OCI-LY1 (cell line): ENCODE measurements around the gene TIGIT.

Source experiments
- H2AFZ ChIP-seq: fragments of 200-600 bp; sonication (generic), shearing (Covaris generic); 2 replicates; pipeline ENCODE4 v1.6.0; 2014; ENCODE audit warnings: antibody characterized with exemption, mild to moderate bottlenecking, low read length
- H3F3A ChIP-seq: fragments of 200-600 bp; sonication (generic), shearing (Covaris generic); 2 replicates; pipeline ENCODE4 v1.6.0; 2014; ENCODE audit warnings: mild to moderate bottlenecking, antibody characterized with exemption, low read length, moderate library complexity; ENCODE audit not compliant: insufficient read depth
- H3K27ac ChIP-seq: fragments of 200-600 bp; sonication (generic); 2 replicates; pipeline ENCODE4 v1.5.1; 2014; ENCODE audit warnings: low read length, mixed run types, mild to moderate bottlenecking, low read depth; ENCODE audit not compliant: poor library complexity, severe bottlenecking
- H3K27me3 ChIP-seq: fragments of 200-600 bp; sonication (generic); 2 replicates; pipeline ENCODE4 v1.6.0; 2014; ENCODE audit warnings: antibody characterized with exemption, mild to moderate bottlenecking, low read length, moderate library complexity; ENCODE audit not compliant: insufficient read depth
- H3K36me3 ChIP-seq: fragments of 200-600 bp; sonication (generic); 2 replicates; pipeline ENCODE4 v1.6.1; 2014; ENCODE audit warnings: mild to moderate bottlenecking, antibody characterized with exemption, low read length, moderate library complexity, mixed read lengths; ENCODE audit not compliant: insufficient read depth
- H3K4me1 ChIP-seq: fragments of 200-600 bp; sonication (generic); 2 replicates; pipeline ENCODE4 v1.5.1; 2014; ENCODE audit warnings: mild to moderate bottlenecking, low read length, moderate library complexity; ENCODE audit not compliant: insufficient read depth, severe bottlenecking
- H3K4me2 ChIP-seq: fragments of 200-600 bp; sonication (generic), shearing (Covaris generic); 2 replicates; pipeline ENCODE4 v1.6.1; 2014; ENCODE audit warnings: low read length
- H3K4me3 ChIP-seq: fragments of 200-600 bp; sonication (generic); 2 replicates; pipeline ENCODE4 v1.5.1; 2014; ENCODE audit warnings: low read length, low read depth, mild to moderate bottlenecking, mixed read lengths; ENCODE audit not compliant: poor library complexity, severe bottlenecking
- H3K79me2 ChIP-seq: fragments of 200-600 bp; shearing (Covaris generic); 2 replicates; pipeline ENCODE4 v1.6.1; 2016; ENCODE audit warnings: mixed run types, low read length, mixed read lengths; ENCODE audit not compliant: insufficient read depth
- H3K9ac ChIP-seq: fragments of 200-600 bp; sonication (generic), shearing (Covaris generic); 2 replicates; pipeline ENCODE4 v1.6.1; 2014; ENCODE audit warnings: mild to moderate bottlenecking, low read length, mixed read lengths
- H3K9me2 ChIP-seq: fragments of 200-600 bp; sonication (generic), shearing (Covaris generic); 2 replicates; pipeline ENCODE4 v1.6.1; 2014; ENCODE audit warnings: low read depth, mild to moderate bottlenecking, low read length, mixed read lengths
- H3K9me3 ChIP-seq: fragments of 200-600 bp; shearing (Covaris generic); 2 replicates; pipeline ENCODE4 v1.6.1; 2014; ENCODE audit warnings: low read length, mixed read lengths
- H4K20me1 ChIP-seq: fragments of 200-600 bp; sonication (generic), shearing (Covaris generic); 2 replicates; pipeline ENCODE4 v1.6.0; 2016; ENCODE audit warnings: mild to moderate bottlenecking, low read length; ENCODE audit not compliant: insufficient read depth
- EZH2 ChIP-seq: fragments of 200-600 bp; sonication (generic), shearing (Covaris generic); IDR thresholded peaks from 2 replicates; pipeline ENCODE4 v1.8.0; 2017; ENCODE audit warnings: borderline replicate concordance, mixed run types, mild to moderate bottlenecking, antibody characterized with exemption, low read length, moderate library complexity, mixed read lengths
- TF ChIP-seq, protein P1 (sequence below): fragments of 200-600 bp; sonication (generic), shearing (Covaris generic); IDR thresholded peaks from 2 replicates; pipeline ENCODE4 v1.5.1; 2017; ENCODE audit warnings: mild to moderate bottlenecking, antibody characterized with exemption, low read length, moderate library complexity, mixed read lengths

TIGIT gene

DNA sequence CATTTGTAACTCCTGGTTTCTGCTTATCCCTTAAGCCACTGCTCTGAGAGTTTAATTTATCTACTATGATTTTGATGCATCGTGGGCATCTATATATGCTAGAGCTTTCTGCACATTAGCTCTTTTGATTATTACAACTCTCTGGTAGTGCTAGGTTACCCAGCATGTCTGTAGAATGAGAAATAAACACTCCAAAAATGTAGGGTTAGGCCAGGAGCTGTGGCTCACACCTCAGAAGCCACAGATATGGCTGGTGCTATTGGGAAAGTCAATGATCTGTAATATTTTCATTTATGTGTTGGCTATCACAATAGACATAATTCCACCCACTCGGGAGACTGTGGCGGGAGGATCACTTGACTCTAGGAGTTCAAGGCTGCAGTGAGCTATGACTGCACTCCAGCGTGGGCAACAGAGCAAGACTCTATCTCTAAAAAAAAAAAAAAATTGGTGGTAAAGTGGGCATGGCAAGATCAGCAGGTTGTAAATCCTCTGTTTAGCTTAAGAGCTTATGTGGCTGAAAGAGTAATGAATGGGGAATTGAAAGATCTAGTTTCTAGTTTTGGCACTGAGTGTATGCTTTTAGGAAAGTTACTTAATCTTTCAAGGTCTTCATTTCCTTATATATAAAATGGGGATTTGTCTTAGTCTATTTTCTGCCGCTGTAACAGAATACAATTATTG, 6.3 kb downstream of the TIGIT start:
- Histone ChIP-seq H3K79me2 (no peaks in the 10 kb centered on the region), H3K4me1 (peaks cover 4% of the 10 kb centered on the region), H3K27ac (no peak overlapping the region), H3K9me3 (no peaks in the 10 kb centered on the region), H3K9me2 (no peaks in the 10 kb centered on the region), H3F3A (no peaks in the 10 kb centered on the region), H4K20me1 (no peaks in the 10 kb centered on the region), H3K4me2 (no peak overlapping the region), H3K27me3 (no peaks in the 10 kb centered on the region), H3K9ac (no peak overlapping the region), H2AFZ (no peak overlapping the region), H3K36me3 (no peaks in the 10 kb centered on the region), H3K4me3 (no peak overlapping the region)
- TF ChIP-seq, protein P1, sequence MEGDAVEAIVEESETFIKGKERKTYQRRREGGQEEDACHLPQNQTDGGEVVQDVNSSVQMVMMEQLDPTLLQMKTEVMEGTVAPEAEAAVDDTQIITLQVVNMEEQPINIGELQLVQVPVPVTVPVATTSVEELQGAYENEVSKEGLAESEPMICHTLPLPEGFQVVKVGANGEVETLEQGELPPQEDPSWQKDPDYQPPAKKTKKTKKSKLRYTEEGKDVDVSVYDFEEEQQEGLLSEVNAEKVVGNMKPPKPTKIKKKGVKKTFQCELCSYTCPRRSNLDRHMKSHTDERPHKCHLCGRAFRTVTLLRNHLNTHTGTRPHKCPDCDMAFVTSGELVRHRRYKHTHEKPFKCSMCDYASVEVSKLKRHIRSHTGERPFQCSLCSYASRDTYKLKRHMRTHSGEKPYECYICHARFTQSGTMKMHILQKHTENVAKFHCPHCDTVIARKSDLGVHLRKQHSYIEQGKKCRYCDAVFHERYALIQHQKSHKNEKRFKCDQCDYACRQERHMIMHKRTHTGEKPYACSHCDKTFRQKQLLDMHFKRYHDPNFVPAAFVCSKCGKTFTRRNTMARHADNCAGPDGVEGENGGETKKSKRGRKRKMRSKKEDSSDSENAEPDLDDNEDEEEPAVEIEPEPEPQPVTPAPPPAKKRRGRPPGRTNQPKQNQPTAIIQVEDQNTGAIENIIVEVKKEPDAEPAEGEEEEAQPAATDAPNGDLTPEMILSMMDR = no peak
- no peak for TF ChIP-seq EZH2

DNA sequence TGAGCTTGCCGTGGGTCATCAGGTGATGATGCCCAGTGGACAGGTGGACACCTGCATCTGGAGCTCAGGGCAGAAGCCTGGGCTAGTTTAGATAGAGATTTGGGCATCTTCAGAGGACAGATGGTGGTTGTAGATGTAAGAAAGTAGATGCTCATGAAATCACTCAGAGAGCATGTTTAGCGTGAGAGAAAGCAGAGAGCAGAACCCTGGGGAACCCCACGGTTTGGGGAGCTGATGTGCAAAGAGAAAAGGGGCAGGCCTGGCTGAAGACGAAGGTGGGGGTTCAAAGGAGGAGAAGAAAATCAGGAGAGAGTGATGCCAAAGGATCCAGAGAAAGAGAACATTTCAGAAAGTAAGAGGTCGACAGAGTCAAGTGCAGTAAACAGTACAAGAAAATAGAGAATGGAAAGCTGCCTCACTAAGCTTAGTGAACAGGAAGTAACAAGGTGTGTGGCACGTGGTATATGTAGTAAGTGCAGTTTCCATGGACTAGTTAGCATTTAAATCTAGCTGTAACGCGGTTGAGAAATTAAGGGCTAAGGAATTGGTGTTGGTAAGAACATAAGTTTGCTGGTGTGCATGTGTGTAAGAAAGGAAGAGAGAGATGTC, 13.5 kb downstream of the TIGIT start:
- Histone ChIP-seq H3K36me3 (no peaks in the 10 kb centered on the region), H3K27ac (no peak overlapping the region), H3K9me3 (no peaks in the 10 kb centered on the region), H3K4me2 (peak overlapping the region; percentile 6; the same call in 1 of the 2 replicates), H2AFZ (no peak overlapping the region), H3K79me2 (no peaks in the 10 kb centered on the region), H3K9me2 (no peaks in the 10 kb centered on the region), H3K9ac (no peak overlapping the region), H3F3A (no peaks in the 10 kb centered on the region), H3K4me3 (no peak overlapping the region), H3K27me3 (no peaks in the 10 kb centered on the region), H4K20me1 (no peaks in the 10 kb centered on the region), H3K4me1 (peaks cover 23% of the 10 kb centered on the region)
- no peak for TF ChIP-seq EZH2
- TF ChIP-seq, protein P1 = no peak

GRCh38 chr3:114307832-114308231, 14.0 kb downstream of the TIGIT start:
- H3F3A ChIP-seq = no peaks in the 10 kb centered on the region
- no peaks in the 10 kb centered on the region for H3K79me2 ChIP-seq
- H3K4me1 ChIP-seq = peaks cover 23% of the 10 kb centered on the region
- H3K27ac ChIP-seq = no peak overlapping the region
- no peak overlapping the region for H2AFZ ChIP-seq
- no peaks in the 10 kb centered on the region for H3K36me3 ChIP-seq
- no peak for TF ChIP-seq EZH2
- H3K27me3 ChIP-seq = no peaks in the 10 kb centered on the region
- peak overlapping the region; percentile 6; the same call in 1 of the 2 replicates for H3K4me2 ChIP-seq
- no peaks in the 10 kb centered on the region for H3K9me2 ChIP-seq
- H3K4me3 ChIP-seq = no peak overlapping the region
- H3K9ac ChIP-seq = no peak overlapping the region
- no peaks in the 10 kb centered on the region for H3K9me3 ChIP-seq
- no peaks in the 10 kb centered on the region for H4K20me1 ChIP-seq
